NCI-H2196 treated with DMSO at 0.1 percent for 48 hours (cell line): ENCODE measurements around the gene STX16.

ENCODE experiments used
- DNase-seq: peaks from one replicate; lab custom pipeline; 2025; ENCODE audit not compliant: unreplicated experiment; lab: John Stamatoyannopoulos, UW

STX16 gene

DNA sequence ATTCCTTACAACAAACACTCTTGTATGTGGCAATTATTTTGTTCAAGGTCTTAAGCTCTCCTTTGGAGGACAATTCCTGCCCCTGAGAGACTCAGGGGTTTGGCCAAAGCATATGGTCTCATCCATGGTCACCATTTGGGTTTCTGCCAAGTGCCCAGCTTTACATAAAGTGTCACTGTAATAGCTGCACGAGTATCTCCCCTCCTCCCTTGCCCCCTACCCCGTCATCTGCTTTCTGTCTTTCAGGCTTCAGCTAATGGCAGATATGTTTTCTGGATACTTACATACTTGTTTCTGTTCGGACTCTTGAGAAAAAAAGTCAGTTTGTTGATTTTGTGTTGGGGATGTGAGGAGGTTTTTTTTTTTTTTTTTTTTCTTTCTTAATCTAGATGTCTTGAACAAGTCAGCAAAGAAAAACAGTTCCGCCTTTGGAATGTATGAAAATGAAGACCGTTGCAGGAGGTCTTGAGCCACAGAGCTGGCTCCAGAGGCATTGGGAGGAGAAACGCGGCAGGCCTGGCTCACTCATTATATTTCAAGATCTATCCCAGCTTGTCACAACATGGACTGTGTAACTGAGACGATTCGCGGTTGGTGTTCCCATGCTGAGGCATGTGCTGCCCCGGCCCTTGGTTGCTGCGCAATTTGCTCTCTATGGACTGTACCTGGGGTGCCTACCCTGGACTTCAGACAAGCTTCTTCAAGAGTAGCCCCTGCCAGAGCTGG, 32.6 kb upstream of the STX16 start:
- DNase-seq, result no peak

DNA sequence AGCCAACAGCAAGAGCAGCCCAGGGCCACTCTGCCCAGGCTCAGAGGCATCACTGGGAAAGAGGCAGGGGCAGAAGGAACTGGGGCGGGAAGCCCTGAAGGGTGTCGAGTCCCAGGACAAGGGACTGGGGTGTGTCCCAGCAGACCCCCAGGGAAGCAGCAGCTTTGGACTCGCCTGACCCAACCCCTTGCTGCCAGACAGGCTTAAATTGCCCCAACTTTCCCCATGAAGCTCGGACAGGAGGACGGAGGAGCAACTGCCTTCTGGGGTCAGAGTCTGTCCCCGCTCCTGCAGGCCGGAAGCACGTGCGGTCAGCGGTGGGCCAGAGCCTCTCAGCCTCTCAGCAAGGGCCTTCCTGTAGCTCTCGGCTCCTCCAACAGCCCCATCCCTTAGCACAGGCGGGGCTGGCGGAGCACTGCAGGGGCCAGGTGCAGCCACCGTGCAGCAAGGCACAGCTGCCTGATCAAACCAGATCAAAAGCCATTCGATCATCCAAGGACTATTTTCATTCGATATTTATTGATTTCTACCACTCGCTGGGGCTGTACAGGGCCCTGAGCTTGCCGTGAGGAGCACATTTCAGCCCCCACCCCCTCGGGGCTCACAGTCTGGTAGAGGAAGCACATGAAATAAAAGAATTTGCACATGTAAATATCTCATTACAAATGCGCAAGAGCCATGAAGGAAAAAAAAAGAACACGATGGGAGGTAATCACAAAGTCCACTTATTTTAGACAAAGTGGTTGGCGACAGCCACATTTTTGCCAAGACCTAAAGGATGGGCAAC, 31.8 kb upstream of the STX16 start:
- DNase-seq, result no peak

DNA sequence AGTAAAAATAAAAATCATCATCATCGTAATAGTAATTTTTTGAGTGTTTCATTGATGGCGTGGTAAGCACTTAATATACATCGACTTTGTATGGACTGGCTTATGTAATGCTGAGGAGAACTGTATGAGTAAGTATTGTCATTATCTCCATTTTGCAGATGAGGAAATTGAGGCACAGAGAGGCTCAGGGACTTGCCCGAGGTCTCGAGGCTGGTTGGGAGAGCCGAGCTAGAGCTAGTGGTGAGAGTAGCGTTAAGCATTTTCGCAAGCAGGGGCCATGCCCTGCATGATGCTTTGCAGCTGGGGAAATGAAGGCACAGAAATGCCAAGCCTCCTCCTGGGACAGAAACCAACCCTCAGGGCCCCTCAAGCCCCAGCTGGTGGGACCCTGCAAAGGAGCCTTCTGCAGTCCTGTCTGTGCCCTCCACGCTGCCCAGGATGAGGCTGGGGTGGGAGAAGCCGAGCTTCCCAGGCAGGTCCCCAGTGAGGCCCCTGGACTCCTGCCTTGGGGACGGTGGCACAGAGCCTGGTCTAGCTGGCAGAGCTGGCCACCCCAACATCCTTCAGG, 31.1 kb upstream of the STX16 start:
- no peak for DNase-seq

DNA sequence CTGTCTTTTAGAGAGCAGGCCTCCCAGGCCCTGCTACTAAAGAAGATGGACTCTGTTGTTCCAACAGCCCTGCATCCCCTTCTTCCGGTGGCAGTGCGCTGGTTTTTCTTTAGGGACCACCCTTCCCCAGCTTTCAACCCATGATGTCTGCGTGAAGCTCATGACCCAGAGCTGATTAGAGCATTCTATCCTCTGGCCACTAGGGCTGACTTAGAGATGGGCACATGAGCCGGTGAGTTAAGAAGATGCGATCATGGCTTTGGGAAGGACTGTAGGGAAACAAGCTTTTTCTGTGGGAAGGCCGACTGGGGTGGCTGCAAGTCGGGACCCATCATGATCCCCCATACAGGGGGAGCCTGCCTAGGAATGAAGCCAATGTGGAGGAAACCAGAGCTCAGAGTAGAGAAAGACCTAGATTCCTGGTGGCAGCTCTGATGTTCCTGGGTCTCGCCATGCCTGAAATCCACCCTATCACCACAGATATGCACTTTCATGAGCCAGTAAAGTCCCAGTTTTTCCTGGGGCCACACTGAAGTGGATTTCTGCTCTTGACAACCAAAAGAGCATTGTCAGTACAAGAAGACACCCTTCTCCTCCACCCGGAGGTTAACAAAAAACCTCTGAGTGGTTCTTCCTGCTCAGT, 29.1 kb upstream of the STX16 start:
- DNase-seq, result no peak

DNA sequence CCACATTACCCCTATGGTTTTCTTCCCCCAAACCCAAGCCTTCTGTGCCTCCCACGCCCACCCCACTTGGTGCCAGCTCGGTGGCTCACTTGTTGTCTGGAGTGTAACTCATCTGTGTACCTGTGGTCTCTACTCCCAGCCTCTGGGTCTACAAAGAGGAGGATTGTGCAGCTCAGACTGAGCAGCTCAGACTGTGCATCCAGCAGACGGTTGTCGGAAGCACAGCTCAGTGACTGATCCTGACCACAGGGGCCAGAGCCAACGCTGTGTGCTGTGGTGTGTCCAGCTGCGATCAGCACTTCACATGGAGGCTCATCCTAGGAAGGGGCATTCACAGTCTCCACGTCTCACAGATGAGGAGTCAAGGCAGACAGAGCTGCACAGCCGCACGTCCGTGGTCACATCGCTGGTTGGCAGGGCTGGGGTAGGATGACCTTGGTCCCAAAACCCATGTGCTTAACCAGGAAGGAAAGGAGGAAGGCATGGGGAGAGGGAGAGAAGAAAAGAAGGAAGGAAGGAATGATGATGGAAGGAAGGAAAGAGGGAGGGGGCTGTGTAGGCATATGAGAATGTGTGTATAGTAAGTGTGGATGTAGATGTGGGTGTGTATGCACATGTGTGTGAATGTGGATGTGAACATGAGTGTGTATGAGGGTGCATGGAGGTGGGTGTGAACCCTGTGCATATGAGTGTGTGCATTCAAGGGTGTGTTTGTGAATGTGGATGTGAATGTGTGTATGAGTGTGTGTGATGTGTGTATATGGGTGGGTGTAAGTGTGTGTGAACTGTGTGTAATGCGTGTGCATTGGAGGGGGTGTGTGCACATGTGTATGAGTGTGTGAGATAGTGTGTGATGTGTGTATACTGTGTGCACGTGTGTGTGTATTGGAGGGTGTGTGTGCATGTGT, 28.2 kb upstream of the STX16 start:
- no peak for DNase-seq

DNA sequence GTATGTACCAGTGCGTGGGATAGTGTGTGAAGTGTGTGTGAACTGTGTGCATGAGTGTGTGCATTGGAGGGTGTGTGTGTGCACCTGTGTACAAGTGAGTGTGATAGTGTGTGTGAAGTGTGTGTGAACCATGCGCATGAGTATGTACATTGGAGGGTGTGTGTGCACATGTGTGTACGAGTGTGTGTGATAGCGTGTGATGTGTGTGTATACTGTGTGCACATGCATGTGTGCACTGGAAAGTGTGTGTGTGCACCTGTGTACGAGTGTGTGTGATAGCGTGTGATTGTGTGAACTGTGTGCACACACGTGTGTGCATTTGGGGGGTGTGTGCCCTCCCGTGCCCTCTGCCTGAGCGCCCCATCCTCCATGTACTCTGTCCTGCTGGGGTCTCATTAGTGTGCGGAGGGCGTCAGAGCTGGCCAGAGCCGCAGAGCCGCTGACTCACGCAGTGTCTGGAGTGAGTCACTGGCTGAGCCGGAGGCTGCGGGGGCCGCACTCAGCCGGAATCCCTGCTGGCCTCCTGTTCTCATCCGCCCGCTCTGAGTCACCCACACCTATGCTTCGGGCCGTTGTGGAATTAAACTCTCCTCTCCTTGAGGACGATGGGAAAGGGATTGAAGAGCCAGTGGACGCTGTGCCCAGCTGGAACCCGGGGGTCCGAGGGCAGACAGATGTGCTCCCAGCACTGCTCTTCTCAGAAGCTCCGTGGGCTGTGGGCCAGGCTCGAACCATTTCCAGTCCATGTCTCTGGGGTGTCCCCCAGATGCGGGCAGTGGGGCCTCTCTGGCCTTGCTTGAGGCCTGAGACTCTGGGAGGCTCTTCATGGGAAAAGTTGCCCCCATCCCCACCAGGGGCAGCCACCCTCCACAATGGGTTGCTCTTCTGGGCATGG, 27.3 kb upstream of the STX16 start:
- no peak for DNase-seq

DNA sequence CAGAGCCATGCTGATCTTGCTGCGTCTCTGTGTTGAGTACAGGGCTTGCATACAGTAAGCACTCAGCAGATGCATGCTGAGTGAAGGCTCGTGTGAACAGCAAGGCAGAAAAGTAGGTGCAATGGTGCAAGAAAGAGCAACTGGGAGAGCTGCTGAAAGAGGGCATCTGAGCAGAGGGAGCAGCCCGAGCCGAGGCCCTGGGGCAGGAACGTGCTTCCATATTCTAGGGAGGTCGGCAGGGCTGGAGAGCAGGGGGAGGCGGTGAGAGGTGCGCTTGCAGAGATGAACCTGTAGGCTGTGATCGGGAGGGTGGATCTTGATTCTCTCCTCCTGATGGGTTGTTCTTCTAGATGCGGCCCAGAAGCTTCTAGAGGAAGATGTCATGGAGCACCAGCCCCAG, 26.4 kb upstream of the STX16 start:
- DNase-seq, result no peak

DNA sequence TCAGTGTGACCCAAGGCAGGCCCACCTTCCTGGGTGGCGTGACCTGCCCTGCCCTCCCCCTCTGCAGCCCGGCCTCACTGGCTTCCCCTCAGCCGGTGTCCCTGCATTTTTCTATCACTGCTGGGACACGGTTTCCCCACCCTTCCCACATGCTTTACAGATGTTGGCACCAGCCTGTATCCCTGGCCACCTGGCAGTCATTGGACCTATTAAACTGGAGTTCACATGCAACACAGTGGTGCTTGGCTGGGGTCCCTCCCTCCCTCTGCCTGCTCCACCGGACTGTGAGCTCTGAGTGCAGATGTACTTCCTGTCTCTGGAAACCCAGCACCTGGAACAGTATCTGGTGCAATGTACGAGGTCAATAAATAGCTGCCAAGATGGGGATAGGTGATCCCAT, 25.5 kb upstream of the STX16 start:
- no peak for DNase-seq

DNA sequence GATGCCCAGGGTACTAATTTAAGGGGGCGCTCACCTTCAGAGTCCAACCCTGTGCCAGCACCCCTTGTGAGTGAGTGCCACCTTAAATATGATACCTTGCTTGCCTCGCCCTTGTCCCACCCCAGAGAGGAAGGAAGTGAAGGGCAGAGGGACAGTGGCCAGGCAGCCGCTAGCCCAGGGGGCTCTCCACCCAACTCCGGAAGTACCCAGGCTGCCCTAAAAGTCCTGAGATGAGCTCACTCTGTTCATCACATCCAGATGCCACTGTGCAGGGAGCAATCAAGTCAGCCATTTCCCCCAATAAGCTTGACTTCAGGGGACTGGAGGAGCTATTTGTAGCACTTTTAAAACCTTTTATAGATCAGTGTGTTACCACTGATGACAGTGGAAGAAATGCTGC, 25.0 kb upstream of the STX16 start:
- no peak for DNase-seq

DNA sequence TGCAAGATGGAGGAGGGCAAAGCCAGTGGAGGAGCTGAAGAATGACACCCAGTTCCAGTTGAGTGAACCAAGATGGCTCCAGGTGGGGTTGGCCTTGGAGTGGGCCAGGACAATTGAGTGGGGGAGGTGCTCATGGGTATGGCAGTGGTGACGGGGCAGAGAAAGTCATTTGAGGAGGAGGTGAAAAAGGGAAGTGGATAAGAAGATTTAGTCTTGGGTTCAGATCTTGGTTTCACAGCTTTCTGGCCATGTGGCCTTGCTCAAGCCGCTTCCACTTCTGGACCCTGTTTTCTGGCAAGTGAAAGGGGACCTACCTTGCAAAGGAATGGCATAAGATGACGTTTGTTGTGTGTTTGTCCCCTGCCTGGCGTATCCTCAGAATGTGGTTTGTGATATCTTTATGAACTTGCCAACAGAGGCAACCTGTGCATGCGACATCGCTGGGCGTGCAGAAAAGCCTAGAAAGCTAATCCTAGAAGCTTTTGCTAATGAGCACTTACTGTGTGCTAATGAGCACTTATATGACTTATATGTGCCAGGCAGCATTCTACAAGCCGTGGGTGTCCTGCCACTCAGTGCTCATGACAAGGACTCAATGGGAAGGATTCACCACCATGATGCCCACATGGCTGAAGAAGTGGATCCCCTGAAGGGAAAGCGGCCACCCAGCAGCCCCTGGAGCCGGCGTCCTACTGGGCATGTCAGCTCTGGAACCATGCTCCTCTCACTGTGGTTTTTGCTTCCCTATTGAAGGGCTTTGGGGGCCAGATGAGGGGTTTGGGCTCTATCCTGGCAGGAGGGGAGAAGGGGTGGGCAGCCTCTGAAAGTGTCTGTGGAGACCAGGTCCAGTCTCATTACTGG, 23.6 kb upstream of the STX16 start:
- DNase-seq, result no peak

DNA sequence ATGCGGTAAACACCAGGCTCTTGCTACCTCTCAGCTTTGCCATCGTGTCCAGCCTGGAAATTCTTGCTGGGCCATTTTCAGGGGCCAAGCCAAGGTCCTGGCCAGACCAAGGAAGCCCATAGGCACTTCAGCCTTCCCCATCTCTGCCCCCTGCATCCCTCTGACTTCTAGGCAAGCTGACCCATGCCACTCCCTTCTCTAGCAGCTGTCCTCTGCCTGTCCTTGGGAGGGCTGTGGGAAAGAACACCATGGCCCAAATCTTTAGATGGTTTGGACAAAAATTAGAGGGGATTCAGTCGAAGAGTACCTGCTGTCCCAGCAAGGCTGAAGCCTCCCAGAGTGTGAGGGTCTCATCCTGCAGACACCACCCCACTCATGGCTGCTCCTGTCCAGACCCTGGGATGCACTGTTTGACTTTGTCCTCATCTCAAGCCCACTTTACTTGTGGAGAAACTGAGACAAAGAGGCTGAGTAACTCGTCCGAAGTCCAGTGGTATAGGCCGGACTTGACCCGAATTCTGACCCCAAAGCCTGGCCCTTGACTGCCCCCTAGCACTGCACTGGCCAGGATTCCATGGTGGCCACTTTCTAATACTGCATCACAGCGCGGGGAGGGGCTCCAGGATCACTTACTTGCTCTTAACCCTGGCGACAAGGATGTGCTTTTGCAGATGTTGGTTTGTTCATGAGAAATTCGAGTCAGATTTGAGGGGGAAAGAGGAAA, 22.4 kb upstream of the STX16 start:
- DNase-seq, result no peak

DNA sequence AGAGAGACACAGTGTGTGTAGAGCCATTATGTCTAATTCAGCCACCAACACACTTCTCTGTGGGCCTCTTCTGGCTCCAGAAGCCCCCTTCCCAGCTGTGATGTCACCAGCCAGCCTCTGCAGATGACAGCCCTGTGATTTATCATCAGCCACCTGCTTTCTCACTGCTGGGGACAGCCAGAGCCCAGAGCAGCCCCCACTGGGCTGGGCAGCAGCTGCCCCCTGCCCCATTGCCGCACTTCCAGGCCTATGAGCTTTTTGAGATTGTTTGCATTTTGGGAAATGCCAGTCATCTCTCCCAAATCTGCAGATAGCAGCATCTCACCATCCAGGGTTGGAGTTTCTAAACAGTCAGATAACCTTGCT, 21.9 kb upstream of the STX16 start:
- DNase-seq, result no peak

DNA sequence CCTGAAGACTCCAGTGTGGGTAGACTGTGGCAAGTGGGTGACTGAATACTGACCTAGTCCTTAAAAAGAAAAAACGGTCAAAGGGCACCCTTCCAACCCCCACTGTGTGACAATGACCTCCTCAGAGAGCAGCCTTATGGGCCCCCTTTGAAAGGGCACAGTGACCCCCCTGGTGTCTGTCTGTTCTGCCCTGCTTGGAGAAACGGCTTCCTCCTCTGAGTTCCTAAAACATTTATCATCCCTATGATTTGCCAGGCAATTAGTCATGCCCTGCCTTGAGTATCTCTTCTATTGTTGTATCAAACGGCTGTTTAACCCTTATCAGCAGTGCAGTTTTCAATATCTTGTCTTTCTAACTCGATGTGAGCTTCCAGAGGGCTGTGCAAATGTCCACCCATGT, 21.0 kb upstream of the STX16 start:
- DNase-seq, result no peak

DNA sequence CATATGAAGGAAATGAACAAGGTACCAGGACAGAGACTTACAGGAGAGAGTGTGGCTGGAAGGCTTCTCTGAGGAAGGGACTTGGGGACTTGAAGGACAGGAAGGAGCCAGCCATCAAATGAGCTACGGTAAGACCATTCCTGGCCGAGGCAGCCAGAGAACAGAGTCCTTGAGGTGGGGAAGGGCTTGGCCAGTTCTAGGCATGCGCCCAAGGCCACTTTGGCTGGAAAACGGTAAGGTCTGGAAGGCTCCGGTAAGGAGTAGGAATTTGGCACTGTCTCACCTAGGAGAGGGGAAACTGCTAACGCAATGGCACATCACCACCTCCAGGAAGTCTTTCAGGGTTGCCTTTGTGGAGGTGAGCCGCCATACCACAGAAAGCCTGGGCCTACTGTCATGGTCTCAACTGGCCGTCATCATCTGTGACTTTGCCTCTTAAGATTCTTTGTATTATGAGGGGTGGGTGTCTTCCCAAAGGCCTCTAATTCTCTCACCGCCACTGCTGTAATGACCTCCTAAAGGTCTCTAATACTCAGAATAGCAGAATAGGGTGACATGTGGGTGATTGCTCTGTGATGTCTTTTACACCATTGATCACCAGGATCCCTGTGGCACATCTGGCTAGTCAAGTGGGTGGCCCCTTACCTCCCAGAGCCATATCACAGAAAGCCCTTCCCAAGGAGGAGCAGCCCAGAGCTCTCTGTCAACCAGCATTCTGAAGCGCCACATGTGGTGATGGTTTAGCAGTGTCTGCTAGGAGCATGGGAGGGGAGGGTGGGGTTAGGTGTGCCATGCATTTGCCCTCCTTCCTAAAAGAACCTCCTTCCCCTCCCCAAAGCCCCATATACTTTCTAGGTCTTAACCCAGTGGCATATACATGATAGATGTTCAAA, 17.7 kb upstream of the STX16 start:
- DNase-seq, result no peak

DNA sequence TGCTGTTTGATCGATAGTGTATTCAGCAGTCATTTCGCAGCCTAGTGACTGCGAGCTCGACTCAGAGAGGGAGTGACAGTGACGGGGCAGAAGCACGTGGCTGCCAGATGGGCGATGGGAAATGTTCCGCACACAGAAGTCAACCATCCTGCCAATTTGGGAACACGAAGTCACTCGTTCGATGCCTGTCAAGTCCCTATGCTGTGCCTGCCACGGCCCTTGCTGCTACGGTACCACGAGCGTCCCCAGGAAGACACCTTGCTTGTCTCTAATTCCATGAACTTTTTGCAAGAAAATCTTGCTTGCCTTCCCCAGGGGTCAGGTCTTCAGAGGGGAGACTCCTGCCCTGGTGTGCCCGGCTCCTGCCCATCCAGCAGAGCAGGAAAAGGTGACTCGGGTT, 17.0 kb upstream of the STX16 start:
- DNase-seq, result no peak

DNA sequence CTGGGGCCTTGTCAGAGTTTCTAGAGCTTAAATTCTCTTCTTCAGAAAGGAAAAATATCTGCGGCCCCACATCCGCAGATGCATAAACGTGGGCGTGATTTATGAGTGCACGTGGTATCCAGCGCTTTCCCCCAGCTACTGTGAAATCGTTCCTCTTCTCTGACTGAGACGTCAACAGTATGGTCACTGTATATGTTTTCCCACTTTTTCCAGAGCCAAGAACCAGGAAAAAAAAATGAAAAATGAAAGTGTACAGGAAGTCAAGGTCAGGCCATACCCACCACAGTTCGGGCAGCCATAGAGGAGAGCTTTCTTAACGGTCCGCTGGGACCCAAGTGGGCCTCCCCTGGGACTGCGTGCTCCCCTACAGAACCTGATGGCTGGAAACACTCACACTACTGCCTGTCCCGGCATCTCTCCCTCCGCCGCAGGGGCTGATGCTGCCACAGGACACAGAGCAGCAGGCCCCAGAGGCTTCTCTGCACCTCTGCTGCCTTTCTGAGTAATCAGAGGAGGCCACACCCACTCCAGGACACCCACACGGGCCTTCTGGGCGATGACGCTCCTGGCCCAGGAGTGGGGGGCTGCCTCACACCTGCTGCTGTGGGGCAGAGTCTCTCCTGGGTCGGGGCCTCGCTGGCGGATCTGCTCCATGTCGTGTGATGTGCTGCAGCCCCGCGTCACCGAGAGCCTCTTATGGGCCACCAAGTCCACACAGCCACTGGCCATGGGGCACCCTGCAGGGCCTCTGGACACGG, 16.4 kb upstream of the STX16 start:
- DNase-seq, result no peak

DNA sequence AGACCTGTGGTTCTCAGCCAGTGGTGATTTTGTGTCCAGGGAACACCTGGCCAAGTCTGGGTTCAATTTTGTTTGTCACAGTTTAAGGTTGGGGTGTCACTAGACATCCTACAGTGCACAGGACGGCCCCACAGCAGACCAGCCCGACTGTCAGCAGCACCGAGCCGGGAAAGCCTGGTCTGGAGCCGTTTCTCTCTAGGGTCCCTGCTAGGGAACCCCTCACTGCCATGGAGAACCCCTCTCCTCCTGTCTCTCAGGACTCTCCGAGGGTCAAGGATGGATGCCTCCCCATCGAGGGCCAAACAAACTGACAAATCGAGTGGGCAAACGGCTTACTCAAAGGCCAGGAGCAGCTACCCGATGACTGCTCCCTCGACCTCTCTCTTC, 15.8 kb upstream of the STX16 start:
- DNase-seq, result no peak
